Adrenal gland (tissue), 12 donors: ENCODE data around the gene PXDN. TPM values are rescaled to one million over a fixed set of nuclear protein-coding genes. Genes with fewer than 3 reads are reported as not detected.

Experiments
- DNase-seq, 7 donors: peaks; one replicate each; pipeline ENCODE4 v3.0.0-alpha.2; 2019 to 2020
- H3K27ac ChIP-seq, 5 donors: fragments of 200-600 bp; sonication (generic) in 4 of 5; 1 replicate in 3 of 5; 2 replicates in 2 of 5; pipeline versions ENCODE4 v1.5.1 to v1.8.0; 2016 to 2020; ENCODE audit warnings: mild to moderate bottlenecking in 1 of 5
- H3K27me3 ChIP-seq: fragments of 200-600 bp; 2 replicates; pipeline ENCODE4 v1.8.0; 2021
- H3K36me3 ChIP-seq, 2 donors: fragments of 200-600 bp; replicated peaks in 1 of 2; 1 replicate in 1 of 2; 2 replicates in 1 of 2; pipeline versions ENCODE4 v1.5.1 to v1.8.0; 2018 to 2022
- H3K4me1 ChIP-seq, 2 donors: fragments of 200-600 bp; replicated peaks in 1 of 2; 1 replicate in 1 of 2; 2 replicates in 1 of 2; pipeline versions ENCODE4 v1.5.1 to v1.8.0; 2018 to 2021
- H3K4me3 ChIP-seq, 4 donors: fragments of 200-600 bp; sonication (generic) in 3 of 4; one replicate each; pipeline ENCODE4 v1.5.1; 2016 to 2018
- H3K9me3 ChIP-seq, 3 donors: fragments of 200-600 bp; sonication (generic) in 1 of 3; replicated peaks in 1 of 3; 1 replicate in 2 of 3; 2 replicates in 1 of 3; pipeline versions ENCODE4 v1.5.1 to v1.8.0; 2016 to 2021
- POLR2A ChIP-seq, 2 donors: fragments of 450-650 bp; IDR thresholded peaks; one replicate each; pipeline ENCODE4 v1.6.1; 2017; ENCODE audit warnings: antibody characterized with exemption in 2 of 2, mild to moderate bottlenecking in 2 of 2, moderate library complexity in 1 of 2
- WGBS, 4 donors: extraction: QIAGEN DNeasy Blood & Tissue Kit in 2 of 4; methylation state at CpG; one replicate each; pipeline versions ENCODE4 v1.1.5 to v1.1.7; 2013 to 2017; 5-methylcytosine and 5-hydroxymethylcytosine counted together
- intact Hi-C, 2 donors: fragments of 100-400 bp; cut with DNase I; formaldehyde crosslinking; loops; one replicate each; pipeline versions ENCODE4 v1.14.1 to v1.15.0; 2022 to 2023
- polyA plus RNA-seq, 3 donors: library from polyadenylated mRNA; stranded (reverse); fragments of 200-250 nt in 2 of 3; fragments of 350-450 nt in 1 of 3; fragmentation: Illumina TruSeq in 1 of 3; extraction: RNeasy Lipid Tissue Mini Kit (QIAGEN cat#74804) in 1 of 3; gene quantifications; one replicate each; pipeline ENCODE4 v1.2.3, GENCODE V29; 2013 to 2014
- total RNA-seq, 9 donors: library from RNA; depleted of rRNA in 4 of 9; stranded (reverse); fragments of >200 nt in 4 of 9; fragments of 120-200 nt in 1 of 9; fragmentation: NEBNext Ultra II Directional in 1 of 9; extraction: Animal tissue kit (Norgen Biotek cat#: 25700) in 1 of 9; gene quantifications; one replicate each; pipeline versions ENCODE4 v1.1.0 to v1.2.4, GENCODE V29; 2013 to 2023
- TF ChIP-seq, protein P1 (sequence below), 6 experiments: fragments of 450-650 bp in 4 of 6; fragments of 200-600 bp in 2 of 6; sonication (generic) in 1 of 6; IDR thresholded peaks; 1 replicate in 5 of 6; 2 replicates in 1 of 6; pipeline versions ENCODE4 v1.5.1 to v1.8.0; 2016 to 2021; ENCODE audit warnings: antibody characterized with exemption in 6 of 6, mild to moderate bottlenecking in 2 of 6, moderate library complexity in 1 of 6
- donor health status: healthy with polysubstance abuse.
- donor health status: Bipolar disorder and iron deficiency.
- donor health status: DM: yes; HTN: yes; CAD: no.
- donor health status: DM: no; HTN: no; CAD: no.
- donor health status: DM: no; HTN: no; CAD: no.
- donor health status: DM: yes; HTN: yes; CAD: no.

Gene PXDN
- total and polyA plus RNA-seq, 12 donors, result 8.5 to 39.5 (median 22.1) TPM

DNA sequence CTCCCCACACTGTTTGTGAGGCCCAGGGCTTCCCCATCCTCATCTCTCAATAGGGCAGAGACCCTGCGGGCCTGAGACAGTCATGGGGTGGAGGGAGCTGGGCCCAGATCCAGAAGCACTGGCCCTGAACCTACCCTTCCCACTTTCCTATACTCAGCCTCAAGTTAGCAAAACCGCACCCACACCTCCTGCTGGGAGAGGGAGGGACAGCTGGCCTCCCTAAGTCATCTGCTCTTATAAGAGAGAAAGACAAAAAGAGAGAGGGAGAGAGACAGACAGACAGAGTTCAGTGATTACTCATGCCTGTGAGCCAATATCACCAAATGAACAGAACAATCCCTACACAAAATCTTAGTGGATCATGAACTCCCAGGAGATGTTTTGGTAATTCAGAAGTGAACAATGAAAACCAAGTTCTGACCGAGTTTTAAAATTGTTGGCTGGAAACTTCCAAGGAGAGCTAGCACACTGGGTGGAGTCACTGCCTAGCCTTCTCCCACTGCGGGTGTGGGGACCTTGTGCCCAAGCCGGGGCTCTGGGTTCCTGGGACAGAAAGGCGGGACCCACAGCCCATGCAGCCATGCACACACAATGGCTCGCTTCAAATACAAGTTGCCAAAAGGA, 130.5 kb downstream of the PXDN start:
- Histone ChIP-seq H3K27me3 (no peaks in the 10 kb centered on the region), H3K27ac (no peak overlapping the region), H3K36me3 (no peaks in the 10 kb centered on the region), H3K9me3 (no peaks in the 10 kb centered on the region), H3K4me3 (no peak overlapping the region), H3K4me1 (no peaks in the 10 kb centered on the region)
- intact Hi-C loops, result no loop called here
- TF ChIP-seq, protein P1, sequence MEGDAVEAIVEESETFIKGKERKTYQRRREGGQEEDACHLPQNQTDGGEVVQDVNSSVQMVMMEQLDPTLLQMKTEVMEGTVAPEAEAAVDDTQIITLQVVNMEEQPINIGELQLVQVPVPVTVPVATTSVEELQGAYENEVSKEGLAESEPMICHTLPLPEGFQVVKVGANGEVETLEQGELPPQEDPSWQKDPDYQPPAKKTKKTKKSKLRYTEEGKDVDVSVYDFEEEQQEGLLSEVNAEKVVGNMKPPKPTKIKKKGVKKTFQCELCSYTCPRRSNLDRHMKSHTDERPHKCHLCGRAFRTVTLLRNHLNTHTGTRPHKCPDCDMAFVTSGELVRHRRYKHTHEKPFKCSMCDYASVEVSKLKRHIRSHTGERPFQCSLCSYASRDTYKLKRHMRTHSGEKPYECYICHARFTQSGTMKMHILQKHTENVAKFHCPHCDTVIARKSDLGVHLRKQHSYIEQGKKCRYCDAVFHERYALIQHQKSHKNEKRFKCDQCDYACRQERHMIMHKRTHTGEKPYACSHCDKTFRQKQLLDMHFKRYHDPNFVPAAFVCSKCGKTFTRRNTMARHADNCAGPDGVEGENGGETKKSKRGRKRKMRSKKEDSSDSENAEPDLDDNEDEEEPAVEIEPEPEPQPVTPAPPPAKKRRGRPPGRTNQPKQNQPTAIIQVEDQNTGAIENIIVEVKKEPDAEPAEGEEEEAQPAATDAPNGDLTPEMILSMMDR (IDR thresholded peaks at IDR 0.05), result no peak
- TF ChIP-seq POLR2A (IDR thresholded peaks at IDR 0.05), result no peak
- no peak for DNase-seq
- 74 to 79% (median 77%) methylated on average over 5 to 7 of the region's 7 CpGs for WGBS, 4 donors

DNA sequence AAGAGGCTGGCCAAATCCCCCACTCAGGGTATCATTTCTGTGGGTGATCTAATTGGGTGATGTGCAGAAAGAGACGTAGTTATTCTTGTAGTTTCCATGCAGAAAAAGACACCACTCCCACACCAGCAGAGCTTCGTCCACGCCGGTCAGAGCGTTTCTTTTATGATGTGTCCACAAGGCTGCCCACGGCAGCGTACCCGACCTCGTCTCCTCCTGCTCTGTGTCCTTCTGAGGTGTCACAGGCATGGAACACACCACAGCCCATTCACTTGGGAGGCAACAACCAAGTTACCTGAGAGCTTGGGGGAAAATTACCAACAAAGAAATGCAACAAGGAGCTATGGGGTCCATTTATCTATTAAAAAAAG, 131.3 kb downstream of the PXDN start:
- no peak overlapping the region for H3K4me3 ChIP-seq
- TF ChIP-seq POLR2A (IDR thresholded peaks at IDR 0.05), result no peak
- TF ChIP-seq, protein P1 (IDR thresholded peaks at IDR 0.05), result no peak
- H3K4me1 ChIP-seq, result no peaks in the 10 kb centered on the region
- WGBS, 4 donors, result 83 to 91% (median 90%) methylated on average over 9 of the region's 9 CpGs
- H3K27ac ChIP-seq, result no peak overlapping the region
- H3K9me3 ChIP-seq, result no peaks in the 10 kb centered on the region
- no peak for DNase-seq
- no peaks in the 10 kb centered on the region for H3K36me3 ChIP-seq
- H3K27me3 ChIP-seq, result no peaks in the 10 kb centered on the region
- intact Hi-C loops, result no loop called here

DNA sequence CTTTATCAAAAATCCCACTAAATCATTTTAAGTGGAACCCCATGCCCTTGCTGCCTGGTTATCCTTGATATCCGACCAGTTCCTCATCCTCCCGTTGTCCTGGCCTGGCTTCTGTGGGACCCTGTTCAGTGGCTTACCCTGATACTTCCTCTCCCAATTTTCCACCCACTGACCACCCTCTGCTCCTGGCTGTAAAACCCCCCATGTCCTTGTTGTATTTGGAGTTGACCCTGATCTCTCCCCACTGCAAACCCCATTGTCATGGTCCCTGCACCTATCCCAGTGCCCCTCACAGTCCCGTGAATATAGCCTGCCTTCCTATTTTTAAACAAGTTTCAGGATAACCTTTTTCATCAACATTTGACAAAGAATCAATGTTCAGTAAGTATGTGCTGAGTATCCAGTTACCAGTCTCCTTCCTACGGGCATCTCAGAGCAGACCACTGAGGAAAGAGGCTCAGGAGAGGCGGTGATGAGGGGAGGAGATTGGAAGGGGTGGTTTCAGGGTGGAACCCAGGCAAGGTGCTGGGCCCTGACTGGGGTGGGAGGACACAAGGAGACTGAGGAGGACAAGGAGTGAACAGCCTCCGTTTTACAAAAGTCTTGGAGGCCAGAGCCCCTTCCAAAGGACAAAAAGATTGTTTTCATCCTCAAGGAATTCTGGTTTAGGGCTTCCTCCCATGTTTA, 131.8 kb downstream of the PXDN start:
- Histone ChIP-seq H3K4me1 (no peaks in the 10 kb centered on the region), H3K36me3 (no peaks in the 10 kb centered on the region), H3K4me3 (no peak overlapping the region), H3K9me3 (no peaks in the 10 kb centered on the region), H3K27me3 (no peaks in the 10 kb centered on the region), H3K27ac (no peak overlapping the region)
- no peak for TF ChIP-seq POLR2A (IDR thresholded peaks at IDR 0.05)
- TF ChIP-seq, protein P1 (IDR thresholded peaks at IDR 0.05), result no peak
- no peak for DNase-seq
- intact Hi-C loops, result no loop called here
- 73 to 84% (median 81%) methylated on average over 6 of the region's 6 CpGs for WGBS, 4 donors

DNA sequence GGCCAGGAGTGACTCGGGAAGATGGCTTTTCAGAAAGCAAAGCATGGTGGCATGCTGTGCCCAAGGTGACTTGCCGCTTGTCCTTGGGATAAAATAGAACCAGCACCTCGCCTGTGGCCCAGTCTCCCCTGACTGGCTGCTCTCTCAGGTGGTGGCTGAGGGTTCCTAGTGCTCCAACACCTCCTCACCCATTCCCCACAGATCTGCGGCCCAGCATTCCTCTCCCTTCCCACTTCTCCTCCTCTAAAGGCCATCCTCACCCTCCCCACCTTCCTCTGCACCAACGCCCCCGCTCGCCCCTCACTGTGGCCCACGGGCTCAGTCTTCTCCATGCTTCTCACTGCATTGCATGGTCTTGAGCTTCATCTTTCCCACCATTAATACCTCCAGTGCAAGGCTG, 132.4 kb downstream of the PXDN start:
- no peak overlapping the region for H3K4me3 ChIP-seq
- H3K27ac ChIP-seq, result no peak overlapping the region
- 74 to 94% (median 77%) methylated on average over 6 to 8 of the region's 8 CpGs for WGBS, 4 donors
- intact Hi-C loops, result no loop called here
- no peaks in the 10 kb centered on the region for H3K27me3 ChIP-seq
- TF ChIP-seq POLR2A (IDR thresholded peaks at IDR 0.05), result no peak
- TF ChIP-seq, protein P1 (IDR thresholded peaks at IDR 0.05), result no peak
- DNase-seq, result no peak
- H3K9me3 ChIP-seq, result no peaks in the 10 kb centered on the region
- no peaks in the 10 kb centered on the region for H3K4me1 ChIP-seq
- no peaks in the 10 kb centered on the region for H3K36me3 ChIP-seq
